Neuronal stem cell (in vitro differentiated cells): ENCODE data around the gene ZFHX3.

Experiments
- DNase-seq: peaks from one replicate; pipeline ENCODE4 v3.0.0-alpha.2; 2013; ENCODE audit warnings: low spot score
- H2AFZ ChIP-seq: one replicate; pipeline ENCODE4 v1.6.1; 2013; ENCODE audit warnings: mild to moderate bottlenecking, low read length, inconsistent platforms
- H2AK5ac ChIP-seq: 2 replicates; pipeline ENCODE4 v1.6.1; 2013; ENCODE audit warnings: low read depth, mild to moderate bottlenecking, inconsistent platforms, low read length, moderate library complexity, mixed read lengths
- H2BK120ac ChIP-seq: 2 replicates; pipeline ENCODE4 v1.6.1; 2013; ENCODE audit warnings: low read depth, mild to moderate bottlenecking, inconsistent platforms, low read length, moderate library complexity, mixed read lengths
- H2BK12ac ChIP-seq: one replicate; pipeline ENCODE4 v1.6.1; 2013; ENCODE audit warnings: low read length, inconsistent platforms
- H2BK15ac ChIP-seq: 2 replicates; pipeline ENCODE4 v1.6.1; 2013; ENCODE audit warnings: mild to moderate bottlenecking, low read length, inconsistent platforms, mixed read lengths
- H2BK5ac ChIP-seq: one replicate; pipeline ENCODE4 v1.6.1; 2013; ENCODE audit warnings: inconsistent platforms, mild to moderate bottlenecking, low read length, moderate library complexity
- H3K14ac ChIP-seq: one replicate; pipeline ENCODE4 v1.6.1; 2013; ENCODE audit warnings: low read length, inconsistent platforms
- H3K18ac ChIP-seq: 2 replicates; pipeline ENCODE4 v1.6.1; 2013; ENCODE audit warnings: low read length, inconsistent platforms
- H3K23ac ChIP-seq: 2 replicates; pipeline ENCODE4 v1.6.1; 2013; ENCODE audit warnings: low read depth, mild to moderate bottlenecking, mixed read lengths, low read length, inconsistent platforms; ENCODE audit not compliant: poor library complexity
- H3K27ac ChIP-seq: replicated peaks from 3 replicates; pipeline ENCODE4 v1.5.1; 2013; ENCODE audit warnings: low read length, inconsistent platforms
- H3K27me3 ChIP-seq, 3 experiments: 2 replicates each; pipeline ENCODE4 v1.6.1; 2013; ENCODE audit warnings: low read length in 3 of 3, mild to moderate bottlenecking in 2 of 3, inconsistent platforms in 1 of 3, low read depth in 1 of 3, mixed read lengths in 1 of 3, moderate library complexity in 1 of 3; ENCODE audit not compliant: control insufficient read depth in 3 of 3, insufficient read depth in 3 of 3
- H3K36me3 ChIP-seq, 2 donors: replicated peaks in 1 of 2; 2 replicates each; pipeline ENCODE4 v1.6.1; 2013; ENCODE audit warnings: low read length in 2 of 2; ENCODE audit not compliant: control insufficient read depth in 2 of 2, insufficient read depth in 2 of 2
- H3K4ac ChIP-seq: 2 replicates; pipeline ENCODE4 v1.6.1; 2013; ENCODE audit warnings: inconsistent platforms, mild to moderate bottlenecking, low read length, moderate library complexity
- H3K4me1 ChIP-seq, 2 donors: 1 replicate in 1 of 2; 2 replicates in 1 of 2; pipeline ENCODE4 v1.6.1; 2013; ENCODE audit warnings: low read length in 2 of 2, low read depth in 1 of 2; ENCODE audit not compliant: control insufficient read depth in 2 of 2, insufficient read depth in 1 of 2
- H3K4me2 ChIP-seq: one replicate; pipeline ENCODE4 v1.6.1; 2013; ENCODE audit warnings: mild to moderate bottlenecking, low read length, inconsistent platforms; ENCODE audit not compliant: insufficient read depth, poor library complexity, severe bottlenecking
- H3K4me3 ChIP-seq, 2 donors: 2 replicates each; pipeline ENCODE4 v1.5.1; 2013; ENCODE audit warnings: low read length in 2 of 2, mild to moderate bottlenecking in 2 of 2, inconsistent platforms in 1 of 2, moderate library complexity in 1 of 2
- H3K79me1 ChIP-seq: one replicate; pipeline ENCODE4 v1.6.1; 2013; ENCODE audit warnings: low read depth, mild to moderate bottlenecking, inconsistent platforms, low read length, moderate library complexity
- H3K9ac ChIP-seq: one replicate; pipeline ENCODE4 v1.6.1; 2013; ENCODE audit warnings: mild to moderate bottlenecking, low read depth, low read length, inconsistent platforms; ENCODE audit not compliant: poor library complexity
- H3K9me3 ChIP-seq, 2 donors: replicated peaks in 1 of 2; 2 replicates each; pipeline versions ENCODE3 to v1.6.1; 2013; ENCODE audit warnings: low read length in 2 of 2, mild to moderate bottlenecking in 2 of 2, inconsistent platforms in 1 of 2, low read depth in 1 of 2, mixed read lengths in 1 of 2, moderate library complexity in 1 of 2; ENCODE audit not compliant: control insufficient read depth in 2 of 2, insufficient read depth in 1 of 2
- H4K8ac ChIP-seq: one replicate; pipeline ENCODE4 v1.6.1; 2013; ENCODE audit warnings: low read depth, mild to moderate bottlenecking, inconsistent platforms, low read length, moderate library complexity
- H4K91ac ChIP-seq: one replicate; pipeline ENCODE4 v1.6.1; 2013; ENCODE audit warnings: low read length, low read depth, mild to moderate bottlenecking, inconsistent platforms; ENCODE audit not compliant: poor library complexity
- WGBS, 2 donors: extraction: QIAGEN DNeasy Blood & Tissue Kit; methylation state at CpG; one replicate each; pipeline ENCODE4 v1.1.7; 2013; ENCODE audit warnings: missing lambda C conversion rate in 2 of 2, mixed read lengths in 1 of 2; ENCODE audit not compliant: insufficient read length in 2 of 2, insufficient replicate concordance in 1 of 2; ENCODE audit errors: extremely low coverage in 2 of 2; 5-methylcytosine and 5-hydroxymethylcytosine counted together

ZFHX3 gene

DNA sequence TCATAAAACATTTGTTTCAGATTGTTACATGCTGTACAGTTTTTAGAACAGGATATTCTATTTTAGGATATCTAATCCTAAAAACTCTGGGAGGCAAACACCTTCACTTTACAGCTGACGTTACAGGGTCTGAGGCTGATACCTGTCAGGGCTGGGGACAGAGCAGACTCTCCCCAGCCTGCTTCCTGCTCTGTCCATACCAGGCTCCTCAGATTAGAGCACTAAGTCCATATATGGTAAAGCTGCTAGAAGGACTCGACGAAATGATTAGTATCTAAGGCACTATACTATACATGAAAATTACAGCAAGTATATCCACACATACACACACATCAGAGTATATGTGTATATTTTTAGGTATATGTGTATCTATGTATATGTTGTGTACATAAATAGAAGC, 125.2 kb downstream of the ZFHX3 start:
- H3K9ac ChIP-seq = no peak overlapping the region
- H2BK15ac ChIP-seq = no peak overlapping the region
- H2AK5ac ChIP-seq = no peak overlapping the region
- H3K27me3 ChIP-seq = no peaks in the 10 kb centered on the region
- no peak overlapping the region for H2AFZ ChIP-seq
- H3K23ac ChIP-seq = no peak overlapping the region
- H2BK5ac ChIP-seq = no peak overlapping the region
- no peak overlapping the region for H3K4me3 ChIP-seq
- no peak overlapping the region for H3K4me2 ChIP-seq
- no peak overlapping the region for H2BK120ac ChIP-seq
- no peak overlapping the region for H4K8ac ChIP-seq
- H3K14ac ChIP-seq = no peak overlapping the region
- no peak overlapping the region for H3K4ac ChIP-seq
- no peak for DNase-seq
- no peak overlapping the region for H2BK12ac ChIP-seq
- H3K36me3 ChIP-seq = peaks cover 0 to 5% of the 10 kb centered on the region in 2 donors
- no peak overlapping the region for H4K91ac ChIP-seq
- H3K79me1 ChIP-seq = no peaks in the 10 kb centered on the region
- H3K9me3 ChIP-seq = no peaks in the 10 kb centered on the region
- no peak overlapping the region for H3K27ac ChIP-seq
- WGBS, 2 donors = no CpG with 5 or more reads among the region's 3 CpGs
- no peak overlapping the region for H3K18ac ChIP-seq
- peaks cover 7 to 18% of the 10 kb centered on the region in 2 donors for H3K4me1 ChIP-seq

- H3K14ac ChIP-seq = no peak overlapping the region
- no peak overlapping the region for H3K23ac ChIP-seq
- no peak overlapping the region for H2BK12ac ChIP-seq
- no peak overlapping the region for H3K4me3 ChIP-seq
- H3K18ac ChIP-seq = peak overlapping the region; percentile 30
- H4K91ac ChIP-seq = no peak overlapping the region
- peaks cover 6 to 18% of the 10 kb centered on the region in 2 donors for H3K4me1 ChIP-seq
- H4K8ac ChIP-seq = no peak overlapping the region
- no peak overlapping the region for H3K4ac ChIP-seq
- H2BK15ac ChIP-seq = no peak overlapping the region
- H2BK5ac ChIP-seq = no peak overlapping the region
- no peak overlapping the region for H3K9ac ChIP-seq
- H3K79me1 ChIP-seq = no peaks in the 10 kb centered on the region
- no peaks in the 10 kb centered on the region for H3K27me3 ChIP-seq
- no CpG with 5 or more reads among the region's 15 CpGs for WGBS, 2 donors
- H2AFZ ChIP-seq = no peak overlapping the region
- no peaks in the 10 kb centered on the region for H3K9me3 ChIP-seq
- H3K27ac ChIP-seq = no peak overlapping the region
- no peak for DNase-seq
- H3K36me3 ChIP-seq = peaks cover 0 to 8% of the 10 kb centered on the region in 2 donors
- no peak overlapping the region for H2BK120ac ChIP-seq
- H2AK5ac ChIP-seq = no peak overlapping the region
- no peak overlapping the region for H3K4me2 ChIP-seq
These were observed 126.3 kb downstream of the ZFHX3 start for GRCh38 chr16:72921620-72922019.

GRCh38 chr16:72921106-72921505, 126.8 kb downstream of the ZFHX3 start:
- no peak overlapping the region for H3K14ac ChIP-seq
- WGBS, 2 donors = no CpG with 5 or more reads among the region's 13 CpGs
- H3K9me3 ChIP-seq = no peaks in the 10 kb centered on the region
- peaks cover 0 to 8% of the 10 kb centered on the region in 2 donors for H3K36me3 ChIP-seq
- no peak overlapping the region for H3K4ac ChIP-seq
- no peak overlapping the region for H2AK5ac ChIP-seq
- H2AFZ ChIP-seq = no peak overlapping the region
- no peak overlapping the region for H4K91ac ChIP-seq
- no peak overlapping the region for H3K4me3 ChIP-seq
- H3K4me2 ChIP-seq = no peak overlapping the region
- H2BK5ac ChIP-seq = no peak overlapping the region
- no peak overlapping the region for H4K8ac ChIP-seq
- no peaks in the 10 kb centered on the region for H3K79me1 ChIP-seq
- H3K4me1 ChIP-seq = peaks cover 6 to 18% of the 10 kb centered on the region in 2 donors
- no peak overlapping the region for H3K9ac ChIP-seq
- no peak overlapping the region for H3K27ac ChIP-seq
- DNase-seq = no peak
- H3K18ac ChIP-seq = no peak overlapping the region
- H2BK120ac ChIP-seq = no peak overlapping the region
- no peaks in the 10 kb centered on the region for H3K27me3 ChIP-seq
- no peak overlapping the region for H2BK15ac ChIP-seq
- no peak overlapping the region for H2BK12ac ChIP-seq
- no peak overlapping the region for H3K23ac ChIP-seq

DNA sequence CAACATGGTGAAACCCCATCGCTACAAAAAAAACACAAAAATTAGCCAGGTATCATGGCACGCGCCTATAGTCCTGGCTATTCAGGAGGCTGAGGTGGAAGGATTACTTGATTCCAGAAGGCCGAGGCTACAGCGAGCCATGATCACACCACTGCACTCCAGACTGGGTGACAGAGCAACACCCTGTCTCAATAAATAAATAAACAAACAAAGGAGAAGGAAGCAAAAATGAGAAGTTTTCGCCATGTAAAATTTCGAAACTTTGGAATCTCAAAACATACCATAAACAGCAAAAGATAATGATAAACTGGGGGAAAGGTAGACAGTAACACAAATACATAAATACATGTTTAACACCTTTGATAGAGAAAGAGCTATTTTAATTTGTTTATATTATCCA, 130.9 kb downstream of the ZFHX3 start:
- H3K79me1 ChIP-seq = no peaks in the 10 kb centered on the region
- H4K8ac ChIP-seq = no peak overlapping the region
- H2BK120ac ChIP-seq = no peak overlapping the region
- H2AFZ ChIP-seq = no peak overlapping the region
- WGBS, 2 donors = no CpG with 5 or more reads among the region's 7 CpGs
- H3K14ac ChIP-seq = no peak overlapping the region
- no peak overlapping the region for H4K91ac ChIP-seq
- no peak overlapping the region for H3K4me2 ChIP-seq
- H3K27ac ChIP-seq = no peak overlapping the region
- no peaks in the 10 kb centered on the region for H3K9me3 ChIP-seq
- H3K4me1 ChIP-seq = peaks cover 5 to 9% of the 10 kb centered on the region in 2 donors
- no peak overlapping the region for H3K4ac ChIP-seq
- no peak overlapping the region for H3K18ac ChIP-seq
- H3K4me3 ChIP-seq = no peak overlapping the region
- no peaks in the 10 kb centered on the region for H3K27me3 ChIP-seq
- no peak for DNase-seq
- H2AK5ac ChIP-seq = no peak overlapping the region
- no peak overlapping the region for H3K23ac ChIP-seq
- no peak overlapping the region for H2BK12ac ChIP-seq
- no peak overlapping the region for H3K9ac ChIP-seq
- no peak overlapping the region for H2BK5ac ChIP-seq
- H2BK15ac ChIP-seq = no peak overlapping the region
- H3K36me3 ChIP-seq = peaks cover 0 to 17% of the 10 kb centered on the region in 2 donors
